Hematopoietic multipotent progenitor cell (in vitro differentiated cells): ENCODE results near the gene PTPN3. TPM values are rescaled to one million over a fixed set of nuclear protein-coding genes. Genes with fewer than 3 reads are reported as not detected.
"Not testable (repeated sequence)": the region's sequence is repeated elsewhere in the genome, so short reads cannot be mapped to it uniquely, and the experiment has no call there.

Source experiments
- DNase-seq, 3 donors: peaks; one replicate each; pipeline ENCODE4 v3.0.0-alpha.2; 2011 to 2015; ENCODE audit warnings: low read depth in 2 of 3, low spot score in 2 of 3
- total RNA-seq: library from RNA; depleted of rRNA; stranded (reverse); fragments of >200 nt; gene quantifications from one replicate; pipeline ENCODE4 v1.2.3, GENCODE V29; 2012

PTPN3 gene, protein sequence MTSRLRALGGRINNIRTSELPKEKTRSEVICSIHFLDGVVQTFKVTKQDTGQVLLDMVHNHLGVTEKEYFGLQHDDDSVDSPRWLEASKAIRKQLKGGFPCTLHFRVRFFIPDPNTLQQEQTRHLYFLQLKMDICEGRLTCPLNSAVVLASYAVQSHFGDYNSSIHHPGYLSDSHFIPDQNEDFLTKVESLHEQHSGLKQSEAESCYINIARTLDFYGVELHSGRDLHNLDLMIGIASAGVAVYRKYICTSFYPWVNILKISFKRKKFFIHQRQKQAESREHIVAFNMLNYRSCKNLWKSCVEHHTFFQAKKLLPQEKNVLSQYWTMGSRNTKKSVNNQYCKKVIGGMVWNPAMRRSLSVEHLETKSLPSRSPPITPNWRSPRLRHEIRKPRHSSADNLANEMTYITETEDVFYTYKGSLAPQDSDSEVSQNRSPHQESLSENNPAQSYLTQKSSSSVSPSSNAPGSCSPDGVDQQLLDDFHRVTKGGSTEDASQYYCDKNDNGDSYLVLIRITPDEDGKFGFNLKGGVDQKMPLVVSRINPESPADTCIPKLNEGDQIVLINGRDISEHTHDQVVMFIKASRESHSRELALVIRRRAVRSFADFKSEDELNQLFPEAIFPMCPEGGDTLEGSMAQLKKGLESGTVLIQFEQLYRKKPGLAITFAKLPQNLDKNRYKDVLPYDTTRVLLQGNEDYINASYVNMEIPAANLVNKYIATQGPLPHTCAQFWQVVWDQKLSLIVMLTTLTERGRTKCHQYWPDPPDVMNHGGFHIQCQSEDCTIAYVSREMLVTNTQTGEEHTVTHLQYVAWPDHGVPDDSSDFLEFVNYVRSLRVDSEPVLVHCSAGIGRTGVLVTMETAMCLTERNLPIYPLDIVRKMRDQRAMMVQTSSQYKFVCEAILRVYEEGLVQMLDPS
- total RNA-seq, result under 0.01 TPM

DNA sequence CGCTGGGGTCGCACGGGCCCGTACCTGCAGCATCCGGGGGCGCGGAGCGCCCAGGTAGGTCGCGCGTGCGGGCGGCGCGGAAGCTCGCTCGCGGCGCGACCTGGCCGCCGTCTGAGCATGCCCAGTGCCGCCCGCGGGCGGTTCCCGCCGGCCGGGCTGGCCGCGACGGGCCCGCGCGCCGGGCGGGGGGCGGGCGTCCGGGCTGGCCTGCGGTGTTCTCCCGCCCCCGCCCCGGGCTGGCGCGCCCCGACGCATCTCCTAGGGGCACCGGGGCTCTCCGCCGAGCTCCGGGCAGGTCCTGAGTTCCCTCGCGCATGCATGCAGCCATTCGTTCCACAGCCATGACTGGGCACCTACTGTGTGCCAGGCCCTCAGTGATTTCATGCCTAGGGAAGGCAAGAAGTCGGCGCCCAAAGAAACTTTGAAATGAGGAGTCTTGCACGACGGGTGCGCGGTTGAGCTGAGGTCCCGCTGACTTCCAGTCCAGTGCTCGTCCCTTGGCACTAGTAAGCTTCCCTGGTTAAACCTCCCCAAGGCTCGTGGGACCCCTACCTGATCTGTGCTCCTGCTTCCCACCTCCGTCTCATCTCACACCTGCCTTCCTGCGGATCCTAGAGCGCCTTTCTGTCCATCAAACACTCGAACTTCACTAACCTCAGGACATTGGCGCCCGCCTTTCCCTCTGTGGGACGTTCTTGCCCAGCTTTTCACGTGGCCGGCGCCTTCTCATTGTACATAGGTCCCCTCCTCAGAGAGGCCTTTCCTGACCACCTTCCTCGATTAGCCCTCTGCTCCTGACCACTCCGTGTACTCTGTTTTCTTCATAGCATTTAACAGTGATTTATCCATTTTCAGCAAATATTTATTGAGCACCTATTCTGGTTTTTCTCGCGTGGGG, at the start of gene PTPN3:
Gene PTPN3, minus strand, starts transcription at position 113 of the 898 bp plus-strand sequence. CDS start 34,873 bp downstream, outside the sequence.
- DNase-seq, result no peak

DNA sequence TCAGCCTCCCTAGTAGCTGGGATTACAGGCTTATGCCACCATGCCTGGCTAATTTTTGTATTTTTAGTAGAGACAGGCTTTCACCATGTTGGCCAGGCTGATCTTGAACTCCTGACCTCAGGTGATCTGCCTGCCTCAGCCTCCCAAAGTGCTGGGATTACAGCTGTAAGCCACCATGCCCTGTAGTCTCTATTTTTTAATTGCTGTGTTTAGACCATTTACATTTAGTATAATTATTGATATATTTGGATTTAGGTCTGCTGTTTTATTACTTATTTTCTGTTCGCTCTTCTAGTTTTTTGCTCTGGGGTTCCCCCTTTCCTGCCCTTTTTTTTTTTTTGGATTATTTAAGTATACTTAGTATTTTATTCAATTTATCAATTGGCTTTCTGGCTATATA, 46.8 kb upstream of the PTPN3 start:
- not testable (repeated sequence) for DNase-seq

DNA sequence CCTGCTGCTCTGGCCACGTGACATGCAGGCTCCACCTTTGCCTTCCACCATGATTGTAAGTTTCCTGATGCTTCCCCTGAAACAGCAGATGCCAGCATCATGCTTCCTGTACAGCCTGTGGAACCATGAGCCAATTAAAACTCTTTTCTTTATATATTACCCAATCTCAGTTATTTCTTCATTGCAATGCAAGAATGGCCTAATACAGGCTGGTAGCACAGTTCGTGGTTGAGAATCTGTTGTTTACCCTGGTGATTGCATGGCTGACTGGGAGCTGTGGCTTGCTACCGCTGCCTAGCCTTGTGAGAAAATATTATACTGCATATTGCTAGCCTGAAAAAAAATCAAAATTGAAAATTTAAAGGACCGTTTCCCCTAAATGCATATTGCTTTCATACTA, 44.8 kb upstream of the PTPN3 start:
- no peak for DNase-seq

DNA sequence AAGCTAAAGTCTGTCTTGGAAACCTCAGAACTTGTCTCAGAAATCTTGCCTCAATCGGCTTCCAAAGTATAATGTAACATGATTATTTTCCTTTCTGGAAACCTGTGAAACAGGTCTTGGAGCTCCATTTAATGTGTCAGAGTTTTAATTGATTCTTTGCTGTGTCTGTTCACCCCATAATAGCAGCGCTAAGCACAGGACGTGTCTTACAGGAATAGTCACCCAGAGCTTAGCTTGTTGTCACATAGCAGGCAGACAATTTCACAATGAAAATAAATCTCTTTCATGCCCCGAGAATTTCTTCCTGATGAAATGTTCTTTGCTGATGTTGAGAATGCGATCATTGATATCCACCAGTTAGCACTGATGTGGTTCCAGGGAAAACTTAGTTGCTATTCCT, 40.2 kb upstream of the PTPN3 start:
- no peak for DNase-seq

DNA sequence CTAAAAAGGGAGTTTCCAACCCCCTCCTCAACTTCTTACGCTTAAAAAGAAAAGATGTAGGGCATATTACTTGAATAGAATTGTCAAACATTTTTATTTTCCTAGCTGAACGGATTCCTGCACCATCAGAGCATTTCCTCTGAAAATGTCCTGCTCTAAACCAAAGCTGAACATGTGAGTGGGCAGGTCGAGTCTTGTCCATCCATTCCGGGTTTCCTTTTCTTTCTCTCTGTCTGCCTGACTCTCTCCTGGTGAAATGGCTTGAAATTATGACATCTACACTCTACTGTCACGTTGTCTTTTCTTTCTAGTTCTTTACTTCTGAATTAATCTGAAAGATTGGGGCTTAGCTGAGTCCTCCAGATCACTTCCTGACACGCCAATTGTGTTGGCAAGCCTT, 39.2 kb upstream of the PTPN3 start:
- no peak for DNase-seq

DNA sequence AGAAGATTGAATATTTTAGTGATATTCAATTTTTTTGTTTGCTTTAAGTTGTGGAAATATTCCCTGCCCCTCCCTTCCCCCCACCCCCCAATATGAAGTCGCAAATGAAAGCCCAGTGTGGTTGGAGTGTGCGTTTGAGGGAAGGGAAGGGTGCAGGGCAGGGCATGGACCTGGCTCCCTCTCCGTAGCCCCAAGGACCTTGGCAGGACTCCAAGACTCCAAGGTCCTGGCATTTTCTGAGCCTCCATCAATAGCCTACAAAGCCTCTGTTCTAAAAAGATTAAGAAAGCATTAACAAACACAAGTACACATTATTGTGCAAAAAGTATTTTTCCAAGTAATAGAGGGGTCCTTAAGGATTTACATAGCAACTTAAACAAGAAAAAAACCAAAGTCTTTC, 38.8 kb upstream of the PTPN3 start:
- DNase-seq, result no peak

DNA sequence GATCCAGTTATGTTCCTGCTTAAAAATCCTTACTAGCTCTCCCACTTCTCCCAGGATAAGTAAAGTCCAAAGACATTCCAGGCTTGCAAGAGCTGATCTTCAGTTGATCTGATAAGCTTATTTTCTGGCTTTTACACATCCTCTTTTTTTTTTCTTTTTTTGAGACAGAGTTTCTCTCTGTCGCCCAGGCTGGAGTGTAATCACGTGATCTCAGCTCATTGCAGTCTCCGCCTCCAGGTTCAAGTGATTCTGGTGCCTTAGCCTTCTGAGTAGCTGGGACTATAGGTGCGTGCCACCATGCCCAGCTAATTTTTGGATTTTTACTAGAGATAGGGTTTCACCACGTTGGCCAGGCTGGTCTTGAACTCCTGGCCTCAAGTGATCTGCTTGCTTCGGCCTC, 37.3 kb upstream of the PTPN3 start:
- DNase-seq, result no peak

DNA sequence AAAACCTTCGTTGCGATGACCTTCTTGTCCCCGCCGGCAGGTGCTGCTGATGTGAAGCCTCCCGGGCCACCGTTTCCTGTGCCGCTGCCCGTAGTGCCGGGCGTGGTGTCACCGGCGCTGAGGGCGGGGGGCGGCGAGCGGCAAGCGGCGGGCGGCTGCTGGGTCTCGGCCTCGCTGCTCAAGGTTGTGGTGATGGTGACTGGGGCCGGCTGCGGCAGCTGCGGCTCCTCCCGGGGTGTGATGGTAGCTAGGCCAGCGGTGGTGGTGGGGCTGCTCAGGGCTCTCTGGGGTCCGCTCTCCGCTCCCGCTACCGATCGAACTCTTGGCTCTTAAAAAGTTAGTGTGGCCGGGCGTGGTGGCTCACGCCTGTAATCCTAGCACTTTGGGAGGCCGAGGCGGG, 36.0 kb upstream of the PTPN3 start:
- no peak for DNase-seq

DNA sequence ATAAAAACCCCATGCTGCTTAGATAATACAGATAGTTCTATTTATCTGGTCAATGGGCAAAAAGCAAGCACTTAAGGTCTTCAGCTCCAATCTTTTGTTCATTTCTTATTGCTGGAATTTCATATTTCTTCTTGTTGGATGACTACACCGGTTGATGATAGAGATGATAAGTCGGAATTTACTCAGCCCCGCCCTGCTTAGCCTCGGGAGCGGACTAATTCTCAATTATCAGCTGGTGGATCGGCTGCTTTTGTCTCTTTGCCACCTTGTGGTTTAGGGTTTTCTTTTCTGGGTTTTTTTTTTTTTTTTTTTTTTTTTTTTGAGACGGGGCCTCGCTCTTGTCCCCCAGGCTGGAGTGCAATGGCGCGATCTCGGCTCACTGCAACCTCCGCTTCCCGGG, 34.5 kb upstream of the PTPN3 start:
- not testable (repeated sequence) for DNase-seq

DNA sequence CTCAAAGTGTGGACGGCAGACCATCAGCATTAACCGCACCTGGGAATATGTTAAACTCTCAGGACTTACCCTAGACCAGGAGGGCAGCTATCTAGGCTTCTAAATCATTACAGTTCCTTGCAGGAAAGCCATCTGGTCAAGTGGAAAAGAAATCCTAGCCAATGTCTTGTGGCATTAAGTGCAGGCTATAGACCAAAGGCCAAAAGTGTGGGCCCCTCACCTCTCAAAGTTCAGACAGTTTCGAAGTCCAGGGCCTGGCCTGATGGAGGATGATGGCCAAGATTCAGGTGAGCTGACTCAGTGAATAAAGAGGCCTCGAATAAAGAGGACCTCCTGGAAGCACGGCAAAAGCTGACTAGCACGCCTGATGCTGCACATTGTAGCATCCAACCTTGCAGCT, 24.0 kb upstream of the PTPN3 start:
- no peak for DNase-seq

DNA sequence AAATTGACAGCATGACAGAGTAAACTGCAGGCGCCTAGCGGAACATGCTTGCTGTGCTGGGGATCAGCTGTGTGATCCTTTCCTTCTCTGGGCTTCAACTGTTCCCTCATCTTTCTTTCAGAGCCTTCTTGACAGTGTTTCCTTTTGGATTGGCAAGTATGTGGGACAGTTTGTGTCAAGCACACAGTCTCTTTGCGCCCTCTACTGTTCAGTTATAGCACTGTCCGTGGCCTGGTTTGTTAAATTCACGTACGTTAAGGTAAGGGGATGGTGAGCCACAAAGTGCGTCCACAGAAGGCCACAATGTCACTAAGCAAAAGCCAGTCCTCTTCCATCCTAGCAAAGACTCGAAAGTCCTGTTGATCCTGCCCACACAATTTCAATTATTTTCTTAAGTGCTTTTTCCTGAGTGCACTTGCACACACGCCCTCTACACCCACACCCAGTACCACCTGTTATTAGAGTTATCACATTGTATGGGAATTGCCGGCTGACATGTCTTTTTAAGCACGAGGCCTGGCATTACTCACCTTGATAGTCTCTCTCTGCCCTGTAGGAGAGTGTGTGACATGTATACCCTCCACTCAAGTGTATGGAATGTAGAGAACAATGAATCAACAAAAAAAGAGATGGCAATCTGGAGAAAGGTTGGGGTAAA, 22.5 kb upstream of the PTPN3 start:
- DNase-seq, result peak in 2 of 3 donors; percentile 34 to 68

DNA sequence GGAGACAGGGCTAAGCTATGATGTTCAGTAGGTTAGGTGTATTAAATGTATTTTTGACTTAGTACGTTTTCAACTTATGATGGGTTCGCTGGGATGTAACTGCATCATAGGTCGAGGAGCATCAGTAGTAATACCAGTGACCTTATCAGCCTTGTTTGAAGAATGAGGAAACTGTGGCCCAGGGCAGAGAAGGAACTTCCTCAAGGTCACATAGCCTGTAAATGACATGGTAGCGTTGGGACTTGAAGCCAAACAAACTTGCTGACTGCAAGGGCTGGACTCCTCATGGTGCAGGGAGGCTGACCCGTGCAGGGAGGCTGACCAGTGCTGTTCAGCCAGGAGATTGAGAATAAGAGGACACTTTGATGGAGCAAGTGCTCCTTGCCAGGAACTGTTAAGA, 21.3 kb upstream of the PTPN3 start:
- peak in 1 of 3 donors; percentile 22 for DNase-seq

DNA sequence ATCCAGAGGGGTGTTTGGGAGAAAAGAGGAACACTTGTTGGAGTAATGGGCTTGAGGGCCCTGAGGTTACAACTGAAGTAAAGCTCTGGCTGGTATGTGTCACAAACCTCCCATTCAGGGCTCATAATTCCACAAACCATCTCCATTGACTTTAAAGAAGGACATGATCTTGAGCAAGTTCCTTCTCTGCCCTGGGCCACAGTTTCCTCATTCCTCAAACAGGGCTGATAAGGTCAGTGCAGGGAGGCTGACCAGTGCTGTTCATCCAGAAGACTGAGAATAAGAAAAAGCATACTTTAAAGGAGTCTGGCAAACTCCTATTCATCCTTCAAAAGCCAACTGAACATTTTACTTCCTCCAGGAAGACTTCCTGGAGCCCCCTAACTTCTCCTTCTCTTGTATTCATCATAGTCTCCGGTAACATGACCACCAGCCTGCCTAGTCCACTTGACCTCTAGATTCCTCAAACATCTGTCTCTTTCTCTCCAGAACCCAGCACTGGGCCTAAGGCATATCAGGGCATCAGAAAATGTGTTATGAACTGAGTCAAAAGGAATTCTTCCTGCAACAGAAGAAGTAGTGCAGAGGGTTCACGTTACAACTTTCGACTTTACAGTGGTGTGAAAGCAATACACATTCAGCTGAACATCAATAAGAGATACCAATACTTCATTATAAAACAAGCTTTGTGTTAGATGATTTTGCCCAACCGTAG, 20.7 kb upstream of the PTPN3 start:
- DNase-seq, result no peak

DNA sequence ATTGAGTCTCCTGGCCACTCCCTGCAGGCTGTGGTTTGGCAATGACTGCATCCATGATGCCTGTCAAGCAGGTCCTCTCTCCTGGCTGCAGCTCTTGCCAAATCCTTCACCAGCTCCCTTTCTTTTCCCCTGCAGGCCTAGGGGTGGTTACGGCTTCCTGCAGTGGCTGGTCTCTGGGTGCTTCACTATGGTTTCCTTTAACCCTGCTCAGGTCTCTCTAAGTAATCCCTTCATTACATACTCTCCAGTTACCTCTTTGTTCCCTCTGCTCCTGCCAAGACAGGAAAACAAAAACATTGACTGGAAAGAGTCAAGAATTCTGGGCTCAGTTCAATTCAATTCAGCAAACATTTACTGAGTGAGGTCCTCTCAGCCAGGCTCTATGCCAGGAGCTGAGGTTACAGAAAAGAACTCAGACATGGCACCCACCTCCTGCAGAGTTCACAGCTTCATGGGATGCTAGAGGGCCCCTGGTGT, 19.8 kb upstream of the PTPN3 start:
- DNase-seq, result no peak

DNA sequence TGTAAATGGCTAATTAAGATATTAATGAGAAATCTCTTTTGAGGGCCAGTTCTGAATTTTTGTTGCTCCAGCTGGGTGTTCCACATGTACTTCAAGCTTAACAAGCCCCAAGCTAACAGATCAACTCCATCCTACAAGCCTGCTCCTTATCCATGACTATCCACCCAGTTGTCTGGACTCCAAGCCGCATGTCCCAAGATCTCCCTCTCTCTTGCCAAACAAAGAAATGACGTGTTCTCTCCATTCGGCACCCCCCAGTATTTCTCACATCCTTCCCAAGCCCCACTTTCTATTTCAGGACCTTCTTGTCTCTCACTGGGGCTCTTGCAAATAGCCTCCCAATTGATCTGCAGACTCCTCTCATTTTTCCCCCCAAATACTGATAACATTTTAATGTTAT, 15.8 kb upstream of the PTPN3 start:
- DNase-seq, result no peak

DNA sequence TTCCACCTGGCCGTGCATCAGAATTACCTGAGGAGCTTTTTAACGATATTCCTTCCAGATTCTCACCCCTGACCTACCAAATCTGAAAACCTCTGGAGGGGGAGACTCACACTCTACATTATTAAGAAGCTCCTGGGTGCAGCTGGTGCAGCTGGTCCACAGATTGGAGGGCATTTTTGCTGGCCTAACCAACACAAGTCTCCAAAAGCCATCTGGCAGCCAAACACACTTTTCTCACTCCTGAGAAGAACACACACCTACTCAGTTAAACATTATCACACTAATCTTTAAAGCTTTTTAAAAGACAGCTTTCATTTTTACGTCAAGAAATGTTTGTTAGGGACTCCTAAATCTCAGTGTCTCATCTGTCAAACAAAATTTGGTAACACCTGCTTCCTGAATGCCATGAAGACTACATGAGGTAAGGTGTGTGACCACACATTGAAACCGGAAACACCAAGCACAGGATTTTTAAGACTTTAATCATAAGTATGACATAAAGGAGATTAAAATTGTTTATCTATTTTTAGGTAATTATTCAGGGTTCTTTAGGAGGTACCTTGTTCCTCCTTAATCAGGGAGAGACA, 14.2 kb upstream of the PTPN3 start:
- no peak for DNase-seq

DNA sequence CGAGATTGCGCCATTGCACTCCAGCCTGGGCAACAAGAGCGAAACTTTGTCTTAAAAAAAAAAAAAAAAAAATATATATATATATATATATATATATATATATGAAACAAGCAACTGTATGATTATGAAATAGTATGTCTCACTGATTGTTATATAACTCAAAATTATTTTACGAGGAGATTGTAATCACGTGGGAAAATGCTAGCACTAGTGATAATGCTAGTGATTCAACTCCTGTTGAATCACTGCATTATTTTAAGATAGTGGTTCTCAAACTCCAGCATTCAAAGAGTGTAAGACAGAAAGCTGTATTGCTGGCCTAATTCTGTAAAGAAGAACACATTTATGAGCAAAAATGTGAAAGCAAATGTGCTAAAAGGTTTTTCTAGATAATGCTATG, 12.4 kb upstream of the PTPN3 start:
- no peak for DNase-seq

DNA sequence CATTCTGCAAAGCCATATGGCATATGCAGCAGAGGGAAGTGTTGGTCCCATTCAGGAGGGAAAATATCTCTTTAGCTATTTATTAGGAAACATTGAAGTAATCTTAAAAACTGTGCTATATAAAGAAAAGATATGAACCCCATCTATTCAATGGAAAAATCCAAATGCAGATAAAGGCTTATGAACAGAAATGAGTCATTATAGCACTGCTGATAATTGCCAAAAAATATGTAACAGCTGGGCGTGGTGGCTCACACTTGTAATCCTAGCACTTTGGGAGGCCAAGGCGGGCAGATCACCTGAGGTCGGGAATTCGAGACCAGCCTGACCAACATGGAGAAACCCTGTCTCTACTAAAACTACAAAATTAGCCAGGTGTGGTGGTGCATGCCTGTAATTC, 11.9 kb upstream of the PTPN3 start:
- not testable (repeated sequence) for DNase-seq

DNA sequence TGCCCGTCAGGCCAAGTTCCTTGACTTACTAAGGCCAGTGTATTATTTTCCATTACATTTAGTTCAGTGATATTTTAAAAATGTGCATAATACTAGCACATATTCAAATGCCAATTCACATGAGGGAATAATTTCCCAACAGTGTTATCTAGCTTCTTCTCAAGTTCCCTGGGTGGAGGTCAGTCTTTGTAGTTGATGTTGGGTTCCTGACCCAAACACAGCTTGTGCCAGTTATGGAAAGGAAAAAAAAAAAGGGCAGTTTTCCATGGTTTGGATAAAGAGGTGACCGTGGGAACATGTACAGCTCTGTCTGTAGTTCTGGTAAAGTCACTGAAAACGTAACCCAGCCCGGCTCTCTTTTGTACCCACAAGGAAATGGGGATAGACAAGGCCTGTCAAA, 11.5 kb upstream of the PTPN3 start:
- DNase-seq, result no peak
